Measurements from ENCODE around the gene SCLY. TPM values are rescaled to one million over a fixed set of nuclear protein-coding genes. Genes with fewer than 3 reads are reported as not detected.

SCLY gene
- total and polyA plus RNA-seq, 2 donors (not counting 1 experiment from before 2014, with no cell fraction given), result 16.4 to 42.4 TPM

DNA sequence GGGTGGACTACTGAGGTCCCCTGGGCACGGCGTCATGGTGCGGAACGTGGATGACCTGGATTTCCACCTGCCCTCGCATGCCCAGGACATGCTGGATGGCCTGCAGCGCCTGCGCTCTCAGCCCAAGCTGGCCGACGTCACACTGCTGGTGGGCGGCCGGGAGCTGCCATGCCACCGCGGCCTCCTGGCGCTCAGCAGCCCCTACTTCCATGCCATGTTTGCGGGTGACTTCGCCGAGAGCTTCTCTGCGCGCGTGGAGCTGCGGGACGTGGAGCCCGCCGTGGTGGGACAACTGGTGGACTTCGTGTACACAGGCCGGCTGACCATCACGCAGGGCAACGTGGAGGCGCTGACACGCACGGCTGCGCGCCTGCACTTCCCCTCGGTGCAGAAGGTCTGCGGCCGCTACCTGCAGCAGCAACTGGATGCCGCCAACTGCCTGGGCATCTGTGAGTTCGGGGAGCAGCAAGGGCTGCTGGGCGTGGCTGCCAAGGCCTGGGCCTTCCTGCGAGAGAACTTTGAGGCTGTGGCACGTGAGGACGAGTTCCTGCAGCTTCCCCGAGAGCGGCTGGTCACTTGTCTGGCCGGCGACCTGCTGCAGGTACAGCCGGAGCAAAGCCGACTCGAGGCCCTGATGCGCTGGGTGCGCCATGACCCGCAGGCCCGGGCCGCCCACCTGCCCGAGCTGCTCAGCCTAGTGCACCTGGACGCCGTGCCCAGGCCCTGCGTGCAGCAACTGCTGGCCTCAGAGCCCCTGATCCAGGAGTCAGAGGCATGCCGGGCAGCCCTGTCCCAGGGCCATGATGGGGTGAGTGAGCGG is 80.1 kb downstream of the SCLY start:
- no peak overlapping the region for H2AFZ ChIP-seq (ENCODE audit: insufficient read depth, low read depth, low read length, poor library complexity, severe bottlenecking)
- intact Hi-C loops (cut with micrococcal nuclease), result no loop called here
- ATAC-seq (ENCODE audit: low read depth) (no peak), DNase-seq (no peak)
- H3K36me3 ChIP-seq (replicated peaks in 1 of 2; ENCODE audit: control extremely low read depth in 1 of 2, control insufficient read depth in 1 of 2, extremely low read depth in 1 of 2, insufficient read depth in 2 of 2, low read length in 1 of 2), result no peaks in the 10 kb centered on the region
- H4K20me1 ChIP-seq (ENCODE audit: control insufficient read depth, insufficient read depth, low read length, poor library complexity, severe bottlenecking), result no peaks in the 10 kb centered on the region
- no peaks in the 10 kb centered on the region for H3K27me3 Mint-ChIP-seq
- CTCF ChIA-PET, result no interaction called here
- H3K4me1 Mint-ChIP-seq, result peaks cover 12% of the 10 kb centered on the region
- H3K9me3 Mint-ChIP-seq (ENCODE audit: insufficient read depth), result no peaks in the 10 kb centered on the region
- peaks cover 0 to 7% (median 1%) of the 10 kb centered on the region in 4 experiments for H3K27me3 ChIP-seq (replicated peaks in 1 of 4; ENCODE audit: control extremely low read depth in 1 of 4, control insufficient read depth in 3 of 4, insufficient read depth in 4 of 4, low read length in 3 of 4)
- H3K27ac Mint-ChIP-seq, result no peak overlapping the region
- H3K27ac ChIP-seq (ENCODE audit: low read length in 2 of 2), result no peak overlapping the region
- no peak overlapping the region for H3K9ac ChIP-seq (ENCODE audit: low read length)
- no peak for TF ChIP-seq CTCF (IDR thresholded peaks at IDR 0.05)
- TF ChIP-seq EZH2 (IDR thresholded peaks at IDR 0.05; ENCODE audit: borderline replicate concordance, insufficient read depth, low read depth, low read length, poor library complexity, severe bottlenecking), result no peak
- H3K4me2 ChIP-seq (replicated peaks; ENCODE audit: low read depth, low read length, poor library complexity, severe bottlenecking), result no peak overlapping the region
- no peak overlapping the region for H3K4me3 Mint-ChIP-seq
- peaks cover 0 to 4% (median 0%) of the 10 kb centered on the region in 3 donors for H3K9me3 ChIP-seq (ENCODE audit: control extremely low read depth in 1 of 3, control insufficient read depth in 2 of 3, insufficient read depth in 1 of 3, low read length in 2 of 3)
- H3K4me1 ChIP-seq (ENCODE audit: control insufficient read depth in 2 of 2, insufficient read depth in 2 of 2, low read length in 2 of 2), result peaks cover 16 to 26% of the 10 kb centered on the region in 2 donors
- POLR2A ChIA-PET, result no interaction called here
- 94% methylated on average over 60 of the region's 60 CpGs for WGBS (ENCODE audit: insufficient coverage)
- H3K4me3 ChIP-seq (ENCODE audit: control extremely low read depth in 1 of 5, extremely low read depth in 1 of 5, insufficient read depth in 1 of 5, low read depth in 2 of 5, low read length in 4 of 5), result no peak overlapping the region
- H3K79me2 ChIP-seq (ENCODE audit: control insufficient read depth, insufficient read depth, low read length), result no peaks in the 10 kb centered on the region
